Activated naive CD8-positive, alpha-beta T cell (primary cell): ENCODE data around the gene TNRC18.

Source experiments
- H3K27ac Mint-ChIP-seq: one replicate; pipeline ENCODE4 v1.8.0; 2021; ENCODE audit warnings: mixed read lengths
- H3K27me3 Mint-ChIP-seq: one replicate; pipeline ENCODE4 v1.8.0; 2021; ENCODE audit warnings: mixed read lengths
- H3K36me3 Mint-ChIP-seq: one replicate; pipeline ENCODE4 v1.8.0; 2021; ENCODE audit warnings: mixed read lengths
- H3K4me1 Mint-ChIP-seq: one replicate; pipeline ENCODE4 v1.8.0; 2021; ENCODE audit warnings: low read depth, mixed read lengths
- H3K4me3 Mint-ChIP-seq: one replicate; pipeline ENCODE4 v1.8.0; 2021; ENCODE audit warnings: mild to moderate bottlenecking, mixed read lengths
- H3K9me3 Mint-ChIP-seq: one replicate; pipeline ENCODE4 v1.8.0; 2021; ENCODE audit warnings: low read depth, mixed read lengths

Gene TNRC18

GRCh38 chr7:5439209-5439571, 15.6 kb upstream of the TNRC18 start:
- H3K9me3 Mint-ChIP-seq = no peaks in the 10 kb centered on the region
- no peaks in the 10 kb centered on the region for H3K4me1 Mint-ChIP-seq
- H3K27me3 Mint-ChIP-seq = peaks cover 3% of the 10 kb centered on the region
- H3K27ac Mint-ChIP-seq = no peak overlapping the region
- H3K4me3 Mint-ChIP-seq = no peak overlapping the region
- H3K36me3 Mint-ChIP-seq = peaks cover 7% of the 10 kb centered on the region

DNA sequence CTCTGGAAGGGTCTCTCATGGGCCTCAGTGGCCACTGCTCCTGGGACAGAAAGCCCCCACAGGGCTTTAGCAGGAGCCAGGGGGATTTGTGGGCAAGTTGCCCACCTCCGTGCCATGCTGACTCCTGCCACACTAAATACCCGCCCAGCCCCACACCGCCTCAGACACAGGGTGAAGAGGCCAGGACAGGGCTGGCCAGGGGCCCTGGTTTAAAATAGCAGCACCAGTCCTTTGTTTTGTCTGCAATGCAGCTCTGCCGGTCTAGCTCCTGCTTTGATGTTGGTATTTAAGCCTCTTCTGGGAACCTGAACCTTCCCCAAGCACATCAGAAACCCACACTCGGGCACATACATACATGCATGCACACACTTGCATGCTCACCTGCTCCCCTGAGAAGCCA, 14.4 kb upstream of the TNRC18 start:
- Mint-ChIP-seq H3K36me3 (peaks cover 10% of the 10 kb centered on the region), H3K4me3 (no peak overlapping the region), H3K9me3 (no peaks in the 10 kb centered on the region), H3K4me1 (no peaks in the 10 kb centered on the region), H3K27me3 (peaks cover 3% of the 10 kb centered on the region), H3K27ac (no peak overlapping the region)

DNA sequence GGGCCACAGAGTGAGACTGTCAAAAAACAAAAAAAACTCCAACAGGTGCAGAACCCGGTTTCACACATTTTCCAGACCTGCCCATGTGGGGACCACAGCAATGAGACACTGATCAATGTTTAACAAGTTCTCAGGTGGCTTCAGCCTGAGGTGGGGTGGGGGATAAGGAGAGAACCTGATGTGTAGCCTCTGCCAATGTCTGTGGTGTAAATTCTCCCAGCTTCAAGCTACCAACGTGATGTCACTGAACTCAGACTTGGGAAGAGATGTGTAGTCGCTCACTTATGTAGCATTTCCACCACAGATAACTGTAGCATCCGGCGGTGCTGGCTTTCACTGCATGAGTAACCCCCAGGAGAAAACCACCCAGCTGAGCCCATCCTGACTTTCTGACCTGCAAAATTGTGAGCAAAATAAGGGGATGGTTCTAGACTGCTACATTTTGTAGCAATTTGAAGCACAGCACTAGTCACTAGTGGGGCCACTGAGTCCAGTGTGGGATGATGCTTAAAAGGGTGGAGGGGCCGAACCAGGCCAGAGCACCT, 13.8 kb upstream of the TNRC18 start:
- H3K36me3 Mint-ChIP-seq = peaks cover 10% of the 10 kb centered on the region
- peaks cover 3% of the 10 kb centered on the region for H3K27me3 Mint-ChIP-seq
- H3K4me3 Mint-ChIP-seq = no peak overlapping the region
- H3K9me3 Mint-ChIP-seq = no peaks in the 10 kb centered on the region
- H3K27ac Mint-ChIP-seq = no peak overlapping the region
- H3K4me1 Mint-ChIP-seq = no peaks in the 10 kb centered on the region

DNA sequence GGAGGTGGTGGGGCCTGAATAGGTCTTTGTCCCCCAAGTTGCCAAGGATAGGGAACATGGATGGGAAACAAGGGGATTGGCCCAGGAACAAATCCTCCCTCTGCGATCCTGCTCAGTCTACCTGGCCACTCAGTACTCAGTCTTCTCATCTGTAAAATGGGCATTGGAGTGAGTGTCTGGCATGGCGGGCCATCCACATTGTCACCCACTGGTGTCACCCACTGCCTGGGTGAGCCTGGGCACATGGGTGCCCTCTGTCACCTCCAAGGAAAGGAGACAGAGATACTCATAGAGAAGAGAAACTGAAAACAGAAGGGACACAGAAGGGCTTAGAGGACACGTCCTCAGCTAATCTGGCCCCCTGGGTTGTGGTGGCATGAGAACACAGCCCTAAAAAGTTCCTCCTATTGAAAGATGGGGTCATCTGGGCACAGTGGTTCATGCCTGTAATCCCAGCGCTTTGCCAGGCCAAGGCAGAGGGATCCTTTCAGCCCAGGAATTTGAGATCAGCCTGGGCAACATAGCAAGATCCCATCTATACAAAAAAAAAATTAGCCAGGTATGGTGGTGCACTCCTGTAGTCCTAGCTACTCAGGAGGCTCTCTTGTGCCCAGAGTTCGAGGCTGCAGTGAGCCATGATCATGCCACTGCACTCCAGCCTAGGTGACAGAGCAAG, 12.5 kb upstream of the TNRC18 start:
- no peaks in the 10 kb centered on the region for H3K9me3 Mint-ChIP-seq
- H3K4me3 Mint-ChIP-seq = no peak overlapping the region
- H3K36me3 Mint-ChIP-seq = peaks cover 13% of the 10 kb centered on the region
- no peaks in the 10 kb centered on the region for H3K4me1 Mint-ChIP-seq
- H3K27me3 Mint-ChIP-seq = peaks cover 9% of the 10 kb centered on the region
- no peak overlapping the region for H3K27ac Mint-ChIP-seq

DNA sequence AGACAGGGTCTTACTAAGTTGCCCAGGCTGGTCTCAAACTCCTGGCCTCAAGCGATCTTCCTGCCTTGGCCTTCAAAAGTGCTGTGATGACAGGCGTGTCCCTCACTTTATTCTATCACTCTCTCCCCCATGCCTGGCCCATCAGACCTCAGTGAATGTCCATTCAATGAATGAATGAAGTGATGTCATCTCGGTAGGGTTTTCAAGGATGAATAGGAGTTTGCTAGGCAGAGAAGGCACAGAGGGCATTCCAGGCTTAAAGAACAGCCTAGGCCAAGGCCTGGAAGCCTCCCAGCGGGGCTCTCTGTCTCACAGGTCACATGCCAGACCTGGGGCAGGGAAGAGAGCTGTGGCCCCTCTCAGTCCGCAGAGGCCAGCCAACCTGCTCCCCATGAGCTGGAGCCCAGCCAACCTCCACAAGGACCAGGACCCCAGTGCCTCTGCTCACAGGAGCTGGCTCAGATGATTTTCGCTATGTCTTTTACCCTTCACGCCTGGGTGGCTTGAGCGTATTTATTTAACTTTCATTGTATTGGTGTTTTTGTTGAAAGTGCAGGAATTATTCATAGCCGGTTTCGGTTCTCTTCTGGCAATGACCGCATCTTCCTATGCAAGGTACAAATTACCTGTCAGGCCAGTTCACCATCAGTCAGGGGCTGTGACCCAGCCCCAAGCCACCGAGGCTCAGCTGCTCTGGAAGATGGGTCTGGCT, 11.8 kb upstream of the TNRC18 start:
- no peaks in the 10 kb centered on the region for H3K9me3 Mint-ChIP-seq
- peaks cover 11% of the 10 kb centered on the region for H3K27me3 Mint-ChIP-seq
- no peak overlapping the region for H3K4me3 Mint-ChIP-seq
- peaks cover 13% of the 10 kb centered on the region for H3K36me3 Mint-ChIP-seq
- no peak overlapping the region for H3K27ac Mint-ChIP-seq
- no peaks in the 10 kb centered on the region for H3K4me1 Mint-ChIP-seq

GRCh38 chr7:5433181-5433580, 9.5 kb upstream of the TNRC18 start:
- Mint-ChIP-seq H3K27me3 (peaks cover 18% of the 10 kb centered on the region), H3K4me1 (peaks cover 5% of the 10 kb centered on the region), H3K9me3 (no peaks in the 10 kb centered on the region), H3K36me3 (peaks cover 13% of the 10 kb centered on the region), H3K4me3 (no peak overlapping the region), H3K27ac (no peak overlapping the region)

DNA sequence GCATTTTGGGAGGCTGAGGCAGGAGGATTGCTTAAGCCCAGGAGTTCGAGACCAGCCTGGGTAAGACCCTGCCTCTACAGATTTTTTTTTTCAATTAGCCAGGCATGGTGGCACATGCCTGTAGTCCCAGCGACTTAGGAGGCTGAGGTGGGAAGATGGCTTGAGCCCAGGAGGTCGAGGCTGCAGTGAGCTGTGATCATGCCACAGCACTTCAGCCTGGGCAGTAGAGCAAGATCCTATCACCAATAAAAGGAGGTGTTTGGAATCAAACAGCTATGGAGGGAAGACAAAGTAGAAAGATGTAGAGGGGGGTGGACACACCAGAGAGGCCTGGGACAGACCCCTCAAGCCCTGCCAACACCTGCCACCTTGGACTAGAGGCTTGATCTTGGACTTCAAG, 9.1 kb upstream of the TNRC18 start:
- H3K9me3 Mint-ChIP-seq = no peaks in the 10 kb centered on the region
- H3K36me3 Mint-ChIP-seq = peaks cover 13% of the 10 kb centered on the region
- H3K4me1 Mint-ChIP-seq = peaks cover 5% of the 10 kb centered on the region
- peaks cover 18% of the 10 kb centered on the region for H3K27me3 Mint-ChIP-seq
- H3K4me3 Mint-ChIP-seq = no peak overlapping the region
- H3K27ac Mint-ChIP-seq = no peak overlapping the region

DNA sequence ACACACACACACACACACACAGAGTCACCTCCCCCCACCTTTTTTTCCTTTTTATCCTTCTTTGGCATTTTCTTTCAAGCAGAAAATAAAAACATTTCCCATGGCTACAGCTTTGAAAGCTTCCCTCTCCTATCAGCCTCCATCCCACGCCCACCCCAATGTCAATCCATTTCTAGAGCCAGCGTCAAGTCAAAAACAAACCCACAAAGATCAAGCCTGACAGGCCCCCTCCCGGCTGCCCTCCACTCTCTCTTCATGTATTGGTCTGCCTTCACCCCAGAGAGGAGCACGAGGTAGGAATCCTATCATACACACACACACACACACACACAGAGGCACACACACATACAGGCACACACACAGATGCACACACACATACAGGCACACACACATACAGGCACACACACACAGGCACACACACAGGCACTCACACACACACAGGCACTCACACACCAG, 8.0 kb upstream of the TNRC18 start:
- Mint-ChIP-seq H3K27ac (no peak overlapping the region), H3K27me3 (peaks cover 21% of the 10 kb centered on the region), H3K36me3 (peaks cover 8% of the 10 kb centered on the region), H3K4me1 (peaks cover 8% of the 10 kb centered on the region), H3K4me3 (no peak overlapping the region), H3K9me3 (no peaks in the 10 kb centered on the region)

GRCh38 chr7:5430612-5430947, 6.9 kb upstream of the TNRC18 start:
- H3K4me3 Mint-ChIP-seq = no peak overlapping the region
- peaks cover 8% of the 10 kb centered on the region for H3K36me3 Mint-ChIP-seq
- peaks cover 12% of the 10 kb centered on the region for H3K4me1 Mint-ChIP-seq
- no peaks in the 10 kb centered on the region for H3K9me3 Mint-ChIP-seq
- H3K27ac Mint-ChIP-seq = no peak overlapping the region
- H3K27me3 Mint-ChIP-seq = peaks cover 25% of the 10 kb centered on the region

DNA sequence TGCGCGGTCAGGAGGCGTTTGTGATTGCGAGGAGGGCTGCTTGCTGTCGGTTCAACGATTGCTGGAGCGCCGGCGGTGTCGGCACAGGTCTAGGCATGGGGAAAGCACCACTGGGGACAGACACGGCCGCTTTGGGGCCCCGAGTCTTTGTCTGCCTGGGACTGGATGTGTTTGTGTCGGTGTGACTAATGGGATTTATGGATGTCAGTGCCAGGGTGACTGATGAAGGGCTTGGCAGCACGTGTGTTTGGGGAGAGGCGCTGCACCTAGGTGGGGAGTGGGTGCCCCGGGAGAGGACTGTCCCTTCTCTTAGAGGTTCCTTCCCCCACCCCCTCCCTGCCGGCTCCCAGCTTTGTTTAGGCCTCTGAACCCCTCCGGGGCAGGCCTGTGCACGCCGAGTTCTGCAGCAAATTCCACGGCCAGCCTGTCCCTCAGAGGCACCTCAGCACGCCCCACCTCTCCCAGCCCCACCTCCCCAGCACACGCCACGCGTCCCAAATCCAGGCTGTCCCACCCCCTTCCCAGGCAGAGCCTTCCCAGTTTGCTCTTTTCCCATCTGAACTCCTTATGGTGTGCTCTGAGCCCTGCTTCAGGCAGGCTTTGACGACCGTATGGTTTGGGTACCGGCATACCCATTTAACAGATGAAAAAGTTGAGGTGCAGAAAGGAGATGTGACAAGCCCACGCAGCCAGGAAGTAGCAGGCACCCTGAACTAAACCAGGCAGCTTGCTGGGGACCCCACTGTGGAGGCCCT, 6.4 kb upstream of the TNRC18 start:
- peaks cover 8% of the 10 kb centered on the region for H3K36me3 Mint-ChIP-seq
- peaks cover 16% of the 10 kb centered on the region for H3K4me1 Mint-ChIP-seq
- peaks cover 27% of the 10 kb centered on the region for H3K27me3 Mint-ChIP-seq
- H3K4me3 Mint-ChIP-seq = peak overlapping the region; percentile 27
- no peaks in the 10 kb centered on the region for H3K9me3 Mint-ChIP-seq
- H3K27ac Mint-ChIP-seq = no peak overlapping the region

GRCh38 chr7:5429253-5429856, 5.7 kb upstream of the TNRC18 start:
- H3K27me3 Mint-ChIP-seq = peaks cover 29% of the 10 kb centered on the region
- peaks cover 7% of the 10 kb centered on the region for H3K36me3 Mint-ChIP-seq
- H3K9me3 Mint-ChIP-seq = no peaks in the 10 kb centered on the region
- peaks cover 20% of the 10 kb centered on the region for H3K4me1 Mint-ChIP-seq
- H3K4me3 Mint-ChIP-seq = peak overlapping the region; percentile 27
- no peak overlapping the region for H3K27ac Mint-ChIP-seq

- Mint-ChIP-seq H3K27me3 (peaks cover 29% of the 10 kb centered on the region), H3K4me1 (peaks cover 24% of the 10 kb centered on the region), H3K27ac (no peak overlapping the region), H3K36me3 (peaks cover 6% of the 10 kb centered on the region), H3K4me3 (no peak overlapping the region), H3K9me3 (no peaks in the 10 kb centered on the region)
These were observed 5.0 kb upstream of the TNRC18 start for GRCh38 chr7:5428478-5429252.

DNA sequence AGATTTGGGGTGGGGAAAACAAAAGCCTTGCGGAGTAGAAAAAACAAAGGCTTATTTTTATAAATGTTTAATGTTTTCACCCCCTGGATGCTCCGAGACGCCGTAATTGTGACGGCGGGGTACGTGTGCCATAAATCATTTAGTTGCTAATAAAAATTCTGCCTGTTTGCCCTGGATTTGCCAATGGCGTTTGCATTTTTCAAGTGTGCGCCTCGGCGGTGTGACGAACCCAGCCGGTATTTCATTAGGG, 2.5 kb upstream of the TNRC18 start:
- peaks cover 27% of the 10 kb centered on the region for H3K4me1 Mint-ChIP-seq
- no peaks in the 10 kb centered on the region for H3K36me3 Mint-ChIP-seq
- no peak overlapping the region for H3K4me3 Mint-ChIP-seq
- H3K27me3 Mint-ChIP-seq = peaks cover 25% of the 10 kb centered on the region
- no peak overlapping the region for H3K27ac Mint-ChIP-seq
- no peaks in the 10 kb centered on the region for H3K9me3 Mint-ChIP-seq

- Mint-ChIP-seq H3K27ac (no peak overlapping the region), H3K4me3 (no peak overlapping the region)
These were observed 2.0 kb upstream of the TNRC18 start for GRCh38 chr7:5425507-5426225.

More at GRCh38 chr7:5425507-5426225, 2.0 kb upstream of the TNRC18 start:
- H3K27me3 Mint-ChIP-seq = peaks cover 25% of the 10 kb centered on the region
- H3K9me3 Mint-ChIP-seq = no peaks in the 10 kb centered on the region
- peaks cover 27% of the 10 kb centered on the region for H3K4me1 Mint-ChIP-seq
- H3K36me3 Mint-ChIP-seq = no peaks in the 10 kb centered on the region
